ENCODE data around the gene VAC14.

Gene VAC14

GRCh38 chr16:70759666-70760065, 41.3 kb downstream of the VAC14 start:
- peaks cover 26% of the 10 kb centered on the region for H3K36me3 ChIP-seq (ENCODE audit: insufficient read depth, low read length)

GRCh38 chr16:70758786-70759185, 42.2 kb downstream of the VAC14 start:
- Histone ChIP-seq H3K36me3 (ENCODE audit: insufficient read depth, low read length) (peaks cover 26% of the 10 kb centered on the region), H3K4me3 (ENCODE audit: low read length) (no peak overlapping the region), H3K9ac (ENCODE audit: low read depth, low read length) (no peak overlapping the region), H3K27ac (ENCODE audit: low read depth, low read length) (no peak overlapping the region), H3K27me3 (ENCODE audit: insufficient read depth, low read length) (no peaks in the 10 kb centered on the region), H3K4me1 (ENCODE audit: insufficient read depth, low read length) (peaks cover 9% of the 10 kb centered on the region; the same call in 1 of the 2 replicates), H3K9me3 (ENCODE audit: insufficient read depth, low read depth, low read length) (no peaks in the 10 kb centered on the region)
- WGBS: 90% methylated on average over 10 of the region's 10 CpGs

More at GRCh38 chr16:70759666-70760065, 41.3 kb downstream of the VAC14 start:
- Histone ChIP-seq H3K4me3 (ENCODE audit: low read length) (no peak overlapping the region), H3K9ac (ENCODE audit: low read depth, low read length) (0 out of 2 replicates have a peak overlapping the region, but pooled peaks have one; percentile 24), H3K27me3 (ENCODE audit: insufficient read depth, low read length) (no peaks in the 10 kb centered on the region), H3K4me1 (ENCODE audit: insufficient read depth, low read length) (peaks cover 9% of the 10 kb centered on the region; the same call in 1 of the 2 replicates), H3K27ac (ENCODE audit: low read depth, low read length) (peak overlapping the region; percentile 57; the same call in 1 of the 2 replicates), H3K9me3 (ENCODE audit: insufficient read depth, low read depth, low read length) (no peaks in the 10 kb centered on the region)
- 44% methylated on average over 9 of the region's 9 CpGs for WGBS

DNA sequence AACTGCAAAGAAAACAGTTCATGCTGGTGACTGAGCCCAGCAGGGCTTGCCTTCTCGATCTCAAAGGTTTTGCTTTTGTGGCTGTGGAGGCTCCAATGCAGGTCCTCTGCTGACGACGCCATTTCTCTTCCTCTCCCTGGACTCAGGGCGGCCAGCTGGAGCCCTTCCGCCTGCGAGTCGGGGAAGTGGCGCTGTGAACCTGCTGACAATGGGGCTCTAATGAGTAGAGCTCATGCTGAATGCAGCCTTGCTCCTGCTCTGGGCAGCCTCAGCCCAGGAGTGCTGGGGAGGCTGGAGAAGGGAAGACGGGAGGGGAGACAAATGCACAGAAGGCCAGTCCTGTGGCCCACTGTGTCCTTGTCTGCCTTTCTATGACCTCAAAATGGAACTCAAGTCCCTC, 43.8 kb downstream of the VAC14 start:
- Histone ChIP-seq H3K27ac (ENCODE audit: low read depth, low read length) (no peak overlapping the region), H3K4me3 (ENCODE audit: low read length) (no peak overlapping the region), H3K36me3 (ENCODE audit: insufficient read depth, low read length) (peaks cover 26% of the 10 kb centered on the region), H3K27me3 (ENCODE audit: insufficient read depth, low read length) (no peaks in the 10 kb centered on the region), H3K4me1 (ENCODE audit: insufficient read depth, low read length) (peaks cover 9% of the 10 kb centered on the region; the same call in 1 of the 2 replicates), H3K9me3 (ENCODE audit: insufficient read depth, low read depth, low read length) (no peaks in the 10 kb centered on the region), H3K9ac (ENCODE audit: low read depth, low read length) (no peak overlapping the region)
- 94% methylated on average over 9 of the region's 9 CpGs for WGBS

DNA sequence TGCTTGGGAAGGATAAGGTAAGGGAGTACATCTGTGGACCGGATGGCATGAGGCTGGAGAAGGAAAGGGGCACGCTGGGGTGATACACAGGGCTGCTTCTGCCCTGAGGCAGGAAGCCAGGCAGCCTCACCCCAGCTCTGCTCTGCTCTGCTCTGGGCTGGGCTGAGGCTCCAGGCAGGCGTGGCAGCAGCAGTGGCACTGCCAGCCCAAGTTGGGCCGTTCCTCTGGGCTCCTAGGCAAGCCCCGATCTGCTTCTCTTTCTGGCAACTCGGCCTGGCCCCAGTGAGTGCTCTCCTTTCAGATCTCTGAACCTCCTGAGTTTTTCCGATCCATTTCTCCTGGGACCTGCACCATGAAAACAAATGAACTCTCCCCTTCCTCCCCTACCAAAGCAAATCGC, 44.9 kb downstream of the VAC14 start:
- 94% methylated on average over 8 of the region's 8 CpGs for WGBS

GRCh38 chr16:70754851-70755600, 45.9 kb downstream of the VAC14 start:
- WGBS: 93% methylated on average over 12 of the region's 12 CpGs
- Histone ChIP-seq H3K27me3 (ENCODE audit: insufficient read depth, low read length) (no peaks in the 10 kb centered on the region), H3K4me3 (ENCODE audit: low read length) (no peak overlapping the region), H3K9ac (ENCODE audit: low read depth, low read length) (no peak overlapping the region), H3K27ac (ENCODE audit: low read depth, low read length) (no peak overlapping the region), H3K9me3 (ENCODE audit: insufficient read depth, low read depth, low read length) (no peaks in the 10 kb centered on the region), H3K4me1 (ENCODE audit: insufficient read depth, low read length) (peaks cover 10% of the 10 kb centered on the region), H3K36me3 (ENCODE audit: insufficient read depth, low read length) (peaks cover 20% of the 10 kb centered on the region)

More for the DNA sequence above, 44.9 kb downstream of the VAC14 start:
- Histone ChIP-seq H3K4me3 (ENCODE audit: low read length) (no peak overlapping the region), H3K36me3 (ENCODE audit: insufficient read depth, low read length) (peaks cover 20% of the 10 kb centered on the region), H3K9me3 (ENCODE audit: insufficient read depth, low read depth, low read length) (no peaks in the 10 kb centered on the region), H3K9ac (ENCODE audit: low read depth, low read length) (no peak overlapping the region), H3K27ac (ENCODE audit: low read depth, low read length) (no peak overlapping the region), H3K4me1 (ENCODE audit: insufficient read depth, low read length) (peaks cover 9% of the 10 kb centered on the region; the same call in 1 of the 2 replicates), H3K27me3 (ENCODE audit: insufficient read depth, low read length) (no peaks in the 10 kb centered on the region)

- Histone ChIP-seq H3K9me3 (ENCODE audit: insufficient read depth, low read depth, low read length) (no peaks in the 10 kb centered on the region), H3K9ac (ENCODE audit: low read depth, low read length) (no peak overlapping the region), H3K27ac (ENCODE audit: low read depth, low read length) (no peak overlapping the region), H3K4me1 (ENCODE audit: insufficient read depth, low read length) (peaks cover 10% of the 10 kb centered on the region), H3K4me3 (ENCODE audit: low read length) (no peak overlapping the region), H3K36me3 (ENCODE audit: insufficient read depth, low read length) (peaks cover 20% of the 10 kb centered on the region), H3K27me3 (ENCODE audit: insufficient read depth, low read length) (no peaks in the 10 kb centered on the region)
- 92% methylated on average over 11 of the region's 11 CpGs for WGBS
Measured at GRCh38 chr16:70754371-70754770, 46.6 kb downstream of the VAC14 start.

GRCh38 chr16:70753694-70754325, 47.1 kb downstream of the VAC14 start:
- Histone ChIP-seq H3K4me1 (ENCODE audit: insufficient read depth, low read length) (peaks cover 10% of the 10 kb centered on the region), H3K27ac (ENCODE audit: low read depth, low read length) (no peak overlapping the region), H3K36me3 (ENCODE audit: insufficient read depth, low read length) (peaks cover 19% of the 10 kb centered on the region), H3K4me3 (ENCODE audit: low read length) (no peak overlapping the region), H3K9me3 (ENCODE audit: insufficient read depth, low read depth, low read length) (no peaks in the 10 kb centered on the region), H3K9ac (ENCODE audit: low read depth, low read length) (no peak overlapping the region), H3K27me3 (ENCODE audit: insufficient read depth, low read length) (no peaks in the 10 kb centered on the region)
- 91% methylated on average over 8 of the region's 8 CpGs for WGBS

DNA sequence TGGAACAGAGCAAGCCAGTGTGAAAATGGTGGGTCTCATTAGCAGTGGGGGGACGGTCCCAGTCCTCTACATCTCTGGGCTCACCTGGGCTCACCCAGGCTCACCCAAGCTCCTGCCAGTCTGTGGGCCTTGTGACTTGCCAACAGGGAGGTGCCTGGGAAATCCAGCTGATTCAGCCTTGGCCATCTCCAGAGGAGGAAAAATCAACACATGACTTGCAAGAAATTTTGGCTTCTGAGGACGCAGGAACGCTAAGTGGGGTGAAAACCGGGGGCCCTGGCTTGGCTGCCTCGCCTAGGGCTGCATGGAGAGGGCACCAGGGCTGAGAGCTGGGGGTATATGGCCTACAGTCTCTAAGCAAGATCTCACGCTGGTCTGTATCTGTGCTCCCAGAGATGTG, 47.7 kb downstream of the VAC14 start:
- Histone ChIP-seq H3K4me3 (ENCODE audit: low read length) (no peak overlapping the region), H3K9me3 (ENCODE audit: insufficient read depth, low read depth, low read length) (no peaks in the 10 kb centered on the region), H3K36me3 (ENCODE audit: insufficient read depth, low read length) (peaks cover 13% of the 10 kb centered on the region), H3K27me3 (ENCODE audit: insufficient read depth, low read length) (no peaks in the 10 kb centered on the region), H3K4me1 (ENCODE audit: insufficient read depth, low read length) (peaks cover 10% of the 10 kb centered on the region), H3K9ac (ENCODE audit: low read depth, low read length) (no peak overlapping the region), H3K27ac (ENCODE audit: low read depth, low read length) (no peak overlapping the region)
- WGBS: 94% methylated on average over 6 of the region's 6 CpGs

- no peaks in the 10 kb centered on the region for H3K9me3 ChIP-seq (ENCODE audit: insufficient read depth, low read depth, low read length)
- peaks cover 10% of the 10 kb centered on the region for H3K4me1 ChIP-seq (ENCODE audit: insufficient read depth, low read length)
- WGBS: 97% methylated on average over 10 of the region's 10 CpGs
- no peak overlapping the region for H3K27ac ChIP-seq (ENCODE audit: low read depth, low read length)
- no peak overlapping the region for H3K9ac ChIP-seq (ENCODE audit: low read depth, low read length)
- H3K27me3 ChIP-seq (ENCODE audit: insufficient read depth, low read length): no peaks in the 10 kb centered on the region
- H3K36me3 ChIP-seq (ENCODE audit: insufficient read depth, low read length): peaks cover 8% of the 10 kb centered on the region; the same call in 1 of the 2 replicates
- no peak overlapping the region for H3K4me3 ChIP-seq (ENCODE audit: low read length)
Measured at GRCh38 chr16:70752426-70752825, 48.5 kb downstream of the VAC14 start.

DNA sequence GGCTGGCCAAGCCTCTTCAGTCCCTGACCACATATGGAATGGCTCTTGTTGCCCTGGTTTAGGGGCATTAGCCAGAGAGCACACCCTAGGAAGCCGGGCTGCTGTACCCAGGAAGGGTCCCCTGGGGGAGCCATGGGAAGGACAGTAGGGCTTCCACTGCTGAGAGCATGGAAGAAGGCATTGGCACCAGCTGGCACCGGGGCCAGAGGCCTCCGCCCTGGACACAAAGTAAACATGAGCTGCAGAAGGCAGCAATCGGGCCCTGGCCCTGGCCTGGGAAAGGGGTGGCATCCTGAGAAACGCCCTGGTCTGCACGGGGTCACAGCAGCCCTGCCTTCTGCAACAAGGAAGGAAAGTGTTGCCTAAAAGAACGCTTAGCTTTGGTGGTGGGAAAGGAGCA, 49.4 kb downstream of the VAC14 start:
- H3K27ac ChIP-seq (ENCODE audit: low read depth, low read length): no peak overlapping the region
- 95% methylated on average over 7 of the region's 7 CpGs for WGBS
- peaks cover 10% of the 10 kb centered on the region for H3K4me1 ChIP-seq (ENCODE audit: insufficient read depth, low read length)

DNA sequence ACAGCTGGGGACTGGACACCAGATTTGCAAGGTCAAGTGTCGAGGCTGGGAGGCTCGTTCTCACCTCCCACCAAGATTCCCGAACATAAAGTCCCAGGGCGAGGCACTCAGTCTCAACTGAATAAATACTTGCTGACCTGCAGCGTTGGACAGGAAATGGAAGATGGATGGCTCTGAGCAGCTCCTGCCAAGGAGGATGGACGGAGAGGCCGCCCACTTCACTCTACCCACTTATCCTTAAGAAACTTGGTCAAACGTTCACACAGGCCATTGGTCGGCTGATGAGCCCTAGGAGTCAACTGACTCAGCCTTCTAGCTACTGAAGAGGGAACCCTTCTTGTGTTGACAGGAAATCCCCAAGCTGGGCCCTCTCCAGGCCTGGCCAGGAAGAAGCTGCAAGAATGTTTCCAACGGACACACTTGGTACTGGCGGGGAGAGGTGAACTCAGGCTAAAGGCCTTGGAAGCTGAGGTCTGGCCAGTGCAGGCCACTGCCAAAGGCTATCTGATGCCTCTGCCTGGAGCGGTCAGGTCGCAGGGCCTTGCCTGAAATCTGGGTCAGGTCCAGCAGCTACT, 50.0 kb downstream of the VAC14 start:
- Histone ChIP-seq H3K9me3 (ENCODE audit: insufficient read depth, low read depth, low read length) (no peaks in the 10 kb centered on the region), H3K4me1 (ENCODE audit: insufficient read depth, low read length) (peaks cover 10% of the 10 kb centered on the region), H3K27me3 (ENCODE audit: insufficient read depth, low read length) (no peaks in the 10 kb centered on the region), H3K9ac (ENCODE audit: low read depth, low read length) (no peak overlapping the region), H3K36me3 (ENCODE audit: insufficient read depth, low read length) (no peaks in the 10 kb centered on the region; the same call in 1 of the 2 replicates), H3K4me3 (ENCODE audit: low read length) (no peak overlapping the region), H3K27ac (ENCODE audit: low read depth, low read length) (no peak overlapping the region)
- WGBS: 93% methylated on average over 13 of the region's 13 CpGs

More for the DNA sequence above, 49.4 kb downstream of the VAC14 start:
- Histone ChIP-seq H3K36me3 (ENCODE audit: insufficient read depth, low read length) (peaks cover 1% of the 10 kb centered on the region; the same call in 1 of the 2 replicates), H3K4me3 (ENCODE audit: low read length) (no peak overlapping the region), H3K9ac (ENCODE audit: low read depth, low read length) (no peak overlapping the region), H3K27me3 (ENCODE audit: insufficient read depth, low read length) (no peaks in the 10 kb centered on the region), H3K9me3 (ENCODE audit: insufficient read depth, low read depth, low read length) (no peaks in the 10 kb centered on the region)
